ENCODE measurements around the gene KAZALD1. TPM values are rescaled to one million over a fixed set of nuclear protein-coding genes. Genes with fewer than 3 reads are reported as not detected.
A peak's percentile ranks its signal among the peaks of the same experiment; 100 is the strongest.

The KAZALD1 gene
- total RNA-seq, 1 experiment from 2014 or later, result 12.5 TPM

GRCh38 chr10:101066896-101067355, 5.1 kb downstream of the KAZALD1 start:
- no peak for DNase-seq (ENCODE audit: low read depth)

GRCh38 chr10:101067356-101068083, 5.7 kb downstream of the KAZALD1 start:
- peak; percentile 84 for DNase-seq (ENCODE audit: low read depth)

GRCh38 chr10:101069441-101069840, 7.7 kb downstream of the KAZALD1 start:
- no peak for DNase-seq (ENCODE audit: low read depth)

GRCh38 chr10:101070098-101070497, 8.3 kb downstream of the KAZALD1 start:
- no peak for DNase-seq (ENCODE audit: low read depth)

GRCh38 chr10:101071267-101071884, 9.6 kb downstream of the KAZALD1 start:
- DNase-seq (ENCODE audit: low read depth), result no peak

- DNase-seq (ENCODE audit: low read depth), result no peak
These were observed 10.2 kb downstream of the KAZALD1 start for GRCh38 chr10:101071885-101072433.

GRCh38 chr10:101072923-101073322, 11.1 kb downstream of the KAZALD1 start:
- DNase-seq (ENCODE audit: low read depth), result no peak

- no peak for DNase-seq (ENCODE audit: low read depth)
These were observed 11.8 kb downstream of the KAZALD1 start for GRCh38 chr10:101073631-101074030.

- DNase-seq (ENCODE audit: low read depth), result no peak
These were observed 14.0 kb downstream of the KAZALD1 start for GRCh38 chr10:101075775-101076174.

GRCh38 chr10:101076630-101077029, 14.8 kb downstream of the KAZALD1 start:
- no peak for DNase-seq (ENCODE audit: low read depth)

GRCh38 chr10:101079874-101080273, 18.1 kb downstream of the KAZALD1 start:
- DNase-seq (ENCODE audit: low read depth), result no peak

GRCh38 chr10:101080933-101081931, 19.4 kb downstream of the KAZALD1 start:
- DNase-seq (ENCODE audit: low read depth), result no peak

- peak; percentile 19 for DNase-seq (ENCODE audit: low read depth)
These were observed 24.1 kb downstream of the KAZALD1 start for GRCh38 chr10:101085846-101086245.

- no peak for DNase-seq (ENCODE audit: low read depth)
These were observed 25.6 kb downstream of the KAZALD1 start for GRCh38 chr10:101087376-101087775.

- DNase-seq (ENCODE audit: low read depth), result no peak
These were observed 26.2 kb downstream of the KAZALD1 start for GRCh38 chr10:101087965-101088364.

GRCh38 chr10:101089520-101090299, 27.9 kb downstream of the KAZALD1 start:
- no peak for DNase-seq (ENCODE audit: low read depth)

- no peak for DNase-seq (ENCODE audit: low read depth)
These were observed 28.8 kb downstream of the KAZALD1 start for GRCh38 chr10:101090597-101090996.

GRCh38 chr10:101091546-101092290, 29.9 kb downstream of the KAZALD1 start:
- no peak for DNase-seq (ENCODE audit: low read depth)

- DNase-seq (ENCODE audit: low read depth), result no peak
These were observed 31.1 kb downstream of the KAZALD1 start for GRCh38 chr10:101092881-101093354.

Measured in M059J (cell line).